GM12865 (cell line): ENCODE measurements around the gene EGLN1.
A peak's percentile ranks its signal among the peaks of the same experiment; 100 is the strongest.

Source experiments
- DNase-seq: peaks from one replicate; pipeline ENCODE4 v3.0.0; 2010; ENCODE audit warnings: low read depth
- H3K4me3 ChIP-seq: 2 replicates; pipeline ENCODE4 v1.5.1; 2011; ENCODE audit warnings: mild to moderate bottlenecking, low read depth, low read length, control low read depth
- TF ChIP-seq, protein P1 (sequence below): IDR thresholded peaks from 2 replicates; pipeline ENCODE4 v1.5.1; 2011; ENCODE audit warnings: low read length, control low read depth, low read depth, inconsistent platforms; ENCODE audit not compliant: insufficient read depth; ENCODE audit errors: missing control alignments

EGLN1 gene

DNA sequence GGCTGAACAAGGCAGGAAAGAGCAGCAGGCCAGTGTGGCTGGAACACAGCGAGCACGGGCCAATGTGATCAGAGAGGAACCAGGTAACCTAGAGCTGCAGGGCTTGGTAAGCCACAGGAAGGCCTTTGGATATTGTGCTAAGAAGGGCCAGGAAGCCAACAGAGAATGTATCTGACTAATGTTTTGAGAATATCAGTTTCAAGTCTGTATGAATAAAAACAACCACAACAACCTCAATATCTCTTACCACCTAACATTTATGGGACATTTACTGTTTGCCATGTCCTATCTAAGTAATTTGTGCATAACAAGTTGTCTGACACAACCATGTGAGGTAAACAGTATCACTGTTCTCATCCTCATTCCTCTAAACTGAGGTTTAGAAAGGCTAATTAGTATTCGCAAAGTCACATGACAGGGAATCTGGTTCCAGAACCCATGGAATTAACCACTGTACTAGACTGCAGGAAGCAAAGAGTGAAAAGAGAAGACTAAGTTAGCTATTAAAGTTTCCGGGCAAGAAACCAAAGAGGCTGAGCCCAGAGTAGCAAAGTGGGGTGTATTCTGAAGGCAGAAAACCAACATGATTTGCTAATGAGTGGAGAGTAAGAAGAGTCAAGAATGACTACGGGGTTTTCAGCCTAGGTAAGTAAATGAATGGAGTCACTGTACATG lies 45.1 kb downstream of the EGLN1 start:
- H3K4me3 ChIP-seq: no peak overlapping the region
- TF ChIP-seq, protein P1, sequence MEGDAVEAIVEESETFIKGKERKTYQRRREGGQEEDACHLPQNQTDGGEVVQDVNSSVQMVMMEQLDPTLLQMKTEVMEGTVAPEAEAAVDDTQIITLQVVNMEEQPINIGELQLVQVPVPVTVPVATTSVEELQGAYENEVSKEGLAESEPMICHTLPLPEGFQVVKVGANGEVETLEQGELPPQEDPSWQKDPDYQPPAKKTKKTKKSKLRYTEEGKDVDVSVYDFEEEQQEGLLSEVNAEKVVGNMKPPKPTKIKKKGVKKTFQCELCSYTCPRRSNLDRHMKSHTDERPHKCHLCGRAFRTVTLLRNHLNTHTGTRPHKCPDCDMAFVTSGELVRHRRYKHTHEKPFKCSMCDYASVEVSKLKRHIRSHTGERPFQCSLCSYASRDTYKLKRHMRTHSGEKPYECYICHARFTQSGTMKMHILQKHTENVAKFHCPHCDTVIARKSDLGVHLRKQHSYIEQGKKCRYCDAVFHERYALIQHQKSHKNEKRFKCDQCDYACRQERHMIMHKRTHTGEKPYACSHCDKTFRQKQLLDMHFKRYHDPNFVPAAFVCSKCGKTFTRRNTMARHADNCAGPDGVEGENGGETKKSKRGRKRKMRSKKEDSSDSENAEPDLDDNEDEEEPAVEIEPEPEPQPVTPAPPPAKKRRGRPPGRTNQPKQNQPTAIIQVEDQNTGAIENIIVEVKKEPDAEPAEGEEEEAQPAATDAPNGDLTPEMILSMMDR: no peak
- peak; percentile 19 for DNase-seq

- TF ChIP-seq, protein P1: no peak
- no peak overlapping the region for H3K4me3 ChIP-seq
- DNase-seq: no peak
Measured at GRCh38 chr1:231376101-231376500, 46.0 kb downstream of the EGLN1 start.

- H3K4me3 ChIP-seq: no peak overlapping the region
- no peak for DNase-seq
- TF ChIP-seq, protein P1: no peak
Measured at GRCh38 chr1:231374394-231374793, 47.7 kb downstream of the EGLN1 start.

- no peak for DNase-seq
- H3K4me3 ChIP-seq: no peak overlapping the region
- TF ChIP-seq, protein P1: no peak
Measured at GRCh38 chr1:231372501-231372900, 49.6 kb downstream of the EGLN1 start.

GRCh38 chr1:231369282-231369681 lies 52.8 kb downstream of the EGLN1 start:
- H3K4me3 ChIP-seq: no peak overlapping the region
- no peak for DNase-seq
- TF ChIP-seq, protein P1: no peak

DNA sequence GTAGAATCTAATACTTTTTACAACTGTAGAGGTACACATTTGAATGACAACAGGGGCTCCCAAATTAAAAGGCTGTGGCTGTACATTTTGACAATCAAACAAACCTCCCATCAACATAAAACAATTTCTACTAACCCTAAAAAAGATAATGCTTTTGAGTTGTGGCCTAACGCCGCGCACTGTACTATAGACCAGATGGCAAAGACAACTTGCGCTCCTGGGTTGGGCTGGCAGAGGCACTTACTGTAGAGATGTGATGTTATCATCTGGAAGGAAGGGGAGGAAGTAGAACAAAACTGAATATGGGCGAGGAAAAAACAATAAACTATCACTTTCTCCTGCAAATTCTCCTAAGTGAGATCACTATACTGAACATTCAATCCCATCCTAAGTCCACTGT lies 57.9 kb downstream of the EGLN1 start:
- no peak for DNase-seq
- TF ChIP-seq, protein P1: no peak
- H3K4me3 ChIP-seq: no peak overlapping the region

DNA sequence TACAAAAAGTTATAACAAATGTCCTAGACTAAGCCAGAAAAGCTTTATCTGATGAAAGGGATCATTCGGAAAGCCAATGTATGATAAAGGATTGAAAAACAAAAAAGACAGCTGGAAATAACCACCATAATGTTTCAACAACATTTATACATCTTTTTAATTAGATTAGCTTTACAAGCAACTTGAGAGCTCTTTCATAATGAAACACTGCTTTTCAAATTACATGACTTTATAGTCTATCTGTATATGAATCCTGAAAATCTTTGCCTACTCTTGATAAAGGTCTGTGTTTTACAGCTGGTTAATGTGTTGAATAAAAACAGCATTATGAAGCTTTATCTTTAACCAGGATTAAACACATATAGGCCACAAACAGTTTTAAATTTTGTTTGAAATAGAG lies 58.5 kb downstream of the EGLN1 start:
- TF ChIP-seq, protein P1: no peak
- H3K4me3 ChIP-seq: no peak overlapping the region
- no peak for DNase-seq
